IPS-18a (cell line): ENCODE data around the gene CPSF3.
"Not testable (repeated sequence)": the region's sequence is repeated elsewhere in the genome, so short reads cannot be mapped to it uniquely, and the experiment has no call there.

Experiments used
- H3K27ac ChIP-seq: one replicate; pipeline ENCODE4 v1.5.1; 2013; ENCODE audit warnings: low read length
- H3K27me3 ChIP-seq: one replicate; pipeline ENCODE4 v1.6.1; 2013; ENCODE audit warnings: mild to moderate bottlenecking, low read length; ENCODE audit not compliant: control insufficient read depth, insufficient read depth
- H3K36me3 ChIP-seq: one replicate; pipeline ENCODE4 v1.6.1; 2013; ENCODE audit warnings: low read depth, low read length; ENCODE audit not compliant: control insufficient read depth
- H3K4me1 ChIP-seq: one replicate; pipeline ENCODE4 v1.6.1; 2013; ENCODE audit warnings: low read depth, low read length; ENCODE audit not compliant: control insufficient read depth
- H3K4me3 ChIP-seq: one replicate; pipeline ENCODE4 v1.5.1; 2013; ENCODE audit warnings: low read length
- H3K9ac ChIP-seq: one replicate; pipeline ENCODE4 v1.6.1; 2013; ENCODE audit warnings: mild to moderate bottlenecking, low read length, moderate library complexity
- H3K9me3 ChIP-seq: one replicate; pipeline ENCODE4 v1.6.1; 2013; ENCODE audit warnings: low read depth, low read length; ENCODE audit not compliant: control insufficient read depth

Gene CPSF3

GRCh38 chr2:9388199-9388681 is 35.2 kb upstream of the CPSF3 start:
- Histone ChIP-seq H3K9me3 (no peaks in the 10 kb centered on the region), H3K4me3 (no peak overlapping the region), H3K27me3 (no peaks in the 10 kb centered on the region), H3K9ac (no peak overlapping the region), H3K4me1 (peaks cover 8% of the 10 kb centered on the region), H3K27ac (no peak overlapping the region), H3K36me3 (peaks cover 20% of the 10 kb centered on the region)

- Histone ChIP-seq H3K9me3 (no peaks in the 10 kb centered on the region), H3K27me3 (no peaks in the 10 kb centered on the region), H3K27ac (no peak overlapping the region), H3K36me3 (peaks cover 20% of the 10 kb centered on the region), H3K4me1 (peaks cover 11% of the 10 kb centered on the region), H3K9ac (no peak overlapping the region), H3K4me3 (no peak overlapping the region)
Measured at GRCh38 chr2:9388950-9389911, 34.2 kb upstream of the CPSF3 start.

- Histone ChIP-seq H3K27me3 (no peaks in the 10 kb centered on the region), H3K9ac (no peak overlapping the region), H3K36me3 (peaks cover 23% of the 10 kb centered on the region), H3K27ac (no peak overlapping the region), H3K9me3 (no peaks in the 10 kb centered on the region), H3K4me1 (peaks cover 11% of the 10 kb centered on the region), H3K4me3 (no peak overlapping the region)
Measured at GRCh38 chr2:9390151-9390850, 33.2 kb upstream of the CPSF3 start.

- Histone ChIP-seq H3K27me3 (no peaks in the 10 kb centered on the region), H3K9ac (no peak overlapping the region), H3K27ac (no peak overlapping the region), H3K4me3 (no peak overlapping the region), H3K9me3 (no peaks in the 10 kb centered on the region), H3K4me1 (peaks cover 11% of the 10 kb centered on the region), H3K36me3 (peaks cover 16% of the 10 kb centered on the region)
Measured at GRCh38 chr2:9390991-9391390, 32.5 kb upstream of the CPSF3 start.

- Histone ChIP-seq H3K9me3 (no peaks in the 10 kb centered on the region), H3K4me1 (peaks cover 11% of the 10 kb centered on the region), H3K27ac (no peak overlapping the region), H3K36me3 (peaks cover 16% of the 10 kb centered on the region), H3K4me3 (no peak overlapping the region), H3K9ac (no peak overlapping the region), H3K27me3 (no peaks in the 10 kb centered on the region)
Measured at GRCh38 chr2:9391961-9392720, 31.3 kb upstream of the CPSF3 start.

- no peak overlapping the region for H3K27ac ChIP-seq
- H3K36me3 ChIP-seq = peaks cover 16% of the 10 kb centered on the region
Measured at GRCh38 chr2:9392898-9393765, 30.3 kb upstream of the CPSF3 start.

GRCh38 chr2:9394816-9395215 is 28.6 kb upstream of the CPSF3 start:
- Histone ChIP-seq H3K4me1 (peaks cover 11% of the 10 kb centered on the region), H3K27ac (no peak overlapping the region), H3K27me3 (no peaks in the 10 kb centered on the region), H3K4me3 (no peak overlapping the region), H3K9ac (no peak overlapping the region), H3K36me3 (peaks cover 7% of the 10 kb centered on the region), H3K9me3 (no peaks in the 10 kb centered on the region)

More at GRCh38 chr2:9392898-9393765, 30.3 kb upstream of the CPSF3 start:
- H3K4me1 ChIP-seq = peaks cover 11% of the 10 kb centered on the region
- peak overlapping the region; percentile 7 for H3K9ac ChIP-seq
- H3K9me3 ChIP-seq = no peaks in the 10 kb centered on the region
- H3K4me3 ChIP-seq = no peak overlapping the region
- H3K27me3 ChIP-seq = no peaks in the 10 kb centered on the region

- Histone ChIP-seq H3K27me3 (no peaks in the 10 kb centered on the region), H3K9ac (no peak overlapping the region), H3K27ac (no peak overlapping the region), H3K36me3 (peaks cover 7% of the 10 kb centered on the region), H3K4me1 (peaks cover 11% of the 10 kb centered on the region), H3K4me3 (no peak overlapping the region), H3K9me3 (no peaks in the 10 kb centered on the region)
Measured at GRCh38 chr2:9397201-9397600, 26.3 kb upstream of the CPSF3 start.

- not testable (repeated sequence) for H3K4me3 ChIP-seq, H3K9me3 ChIP-seq, H3K27me3 ChIP-seq, H3K27ac ChIP-seq, H3K4me1 ChIP-seq, H3K9ac ChIP-seq
- peaks cover 11% of the 10 kb centered on the region for H3K36me3 ChIP-seq
Measured at GRCh38 chr2:9398251-9398650, 25.2 kb upstream of the CPSF3 start.

GRCh38 chr2:9398881-9399780 is 24.3 kb upstream of the CPSF3 start:
- Histone ChIP-seq H3K9ac (no peak overlapping the region), H3K27ac (no peak overlapping the region), H3K4me1 (no peaks in the 10 kb centered on the region), H3K36me3 (peaks cover 11% of the 10 kb centered on the region), H3K4me3 (no peak overlapping the region), H3K27me3 (no peaks in the 10 kb centered on the region), H3K9me3 (no peaks in the 10 kb centered on the region)
